ENCODE data around the gene SSBP3. TPM values are rescaled to one million over a fixed set of nuclear protein-coding genes. Genes with fewer than 3 reads are reported as not detected.

SSBP3 gene
- total and polyA plus RNA-seq, 2 of the 13 experiments (the other 11 are each of a cell fraction or from before 2014, with no cell fraction given): 8.5 to 17.6 TPM

- TF ChIP-seq, protein P1, sequence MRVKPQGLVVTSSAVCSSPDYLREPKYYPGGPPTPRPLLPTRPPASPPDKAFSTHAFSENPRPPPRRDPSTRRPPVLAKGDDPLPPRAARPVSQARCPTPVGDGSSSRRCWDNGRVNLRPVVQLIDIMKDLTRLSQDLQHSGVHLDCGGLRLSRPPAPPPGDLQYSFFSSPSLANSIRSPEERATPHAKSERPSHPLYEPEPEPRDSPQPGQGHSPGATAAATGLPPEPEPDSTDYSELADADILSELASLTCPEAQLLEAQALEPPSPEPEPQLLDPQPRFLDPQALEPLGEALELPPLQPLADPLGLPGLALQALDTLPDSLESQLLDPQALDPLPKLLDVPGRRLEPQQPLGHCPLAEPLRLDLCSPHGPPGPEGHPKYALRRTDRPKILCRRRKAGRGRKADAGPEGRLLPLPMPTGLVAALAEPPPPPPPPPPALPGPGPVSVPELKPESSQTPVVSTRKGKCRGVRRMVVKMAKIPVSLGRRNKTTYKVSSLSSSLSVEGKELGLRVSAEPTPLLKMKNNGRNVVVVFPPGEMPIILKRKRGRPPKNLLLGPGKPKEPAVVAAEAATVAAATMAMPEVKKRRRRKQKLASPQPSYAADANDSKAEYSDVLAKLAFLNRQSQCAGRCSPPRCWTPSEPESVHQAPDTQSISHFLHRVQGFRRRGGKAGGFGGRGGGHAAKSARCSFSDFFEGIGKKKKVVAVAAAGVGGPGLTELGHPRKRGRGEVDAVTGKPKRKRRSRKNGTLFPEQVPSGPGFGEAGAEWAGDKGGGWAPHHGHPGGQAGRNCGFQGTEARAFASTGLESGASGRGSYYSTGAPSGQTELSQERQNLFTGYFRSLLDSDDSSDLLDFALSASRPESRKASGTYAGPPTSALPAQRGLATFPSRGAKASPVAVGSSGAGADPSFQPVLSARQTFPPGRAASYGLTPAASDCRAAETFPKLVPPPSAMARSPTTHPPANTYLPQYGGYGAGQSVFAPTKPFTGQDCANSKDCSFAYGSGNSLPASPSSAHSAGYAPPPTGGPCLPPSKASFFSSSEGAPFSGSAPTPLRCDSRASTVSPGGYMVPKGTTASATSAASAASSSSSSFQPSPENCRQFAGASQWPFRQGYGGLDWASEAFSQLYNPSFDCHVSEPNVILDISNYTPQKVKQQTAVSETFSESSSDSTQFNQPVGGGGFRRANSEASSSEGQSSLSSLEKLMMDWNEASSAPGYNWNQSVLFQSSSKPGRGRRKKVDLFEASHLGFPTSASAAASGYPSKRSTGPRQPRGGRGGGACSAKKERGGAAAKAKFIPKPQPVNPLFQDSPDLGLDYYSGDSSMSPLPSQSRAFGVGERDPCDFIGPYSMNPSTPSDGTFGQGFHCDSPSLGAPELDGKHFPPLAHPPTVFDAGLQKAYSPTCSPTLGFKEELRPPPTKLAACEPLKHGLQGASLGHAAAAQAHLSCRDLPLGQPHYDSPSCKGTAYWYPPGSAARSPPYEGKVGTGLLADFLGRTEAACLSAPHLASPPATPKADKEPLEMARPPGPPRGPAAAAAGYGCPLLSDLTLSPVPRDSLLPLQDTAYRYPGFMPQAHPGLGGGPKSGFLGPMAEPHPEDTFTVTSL (CRISPR knock-in tag; IDR thresholded peaks at IDR 0.05; ENCODE audit: borderline replicate concordance): no peak
- TF ChIP-seq PPARG (CRISPR knock-in tag; conservative IDR thresholded peaks at IDR 0.05) (no peak), BRD4 (CRISPR knock-in tag; IDR thresholded peaks at IDR 0.05) (no peak), ZNF10 (CRISPR knock-in tag; IDR thresholded peaks at IDR 0.05; ENCODE audit: borderline replicate concordance, low read depth) (no peak), ZBTB34 (CRISPR knock-in tag; IDR thresholded peaks at IDR 0.05) (no peak; the same call in 1 of the 2 replicates), ZNF616 (CRISPR knock-in tag; IDR thresholded peaks at IDR 0.05; ENCODE audit: low read depth) (no peak), ZFAT (CRISPR knock-in tag; conservative IDR thresholded peaks at IDR 0.05) (no peak), SRSF9 (IDR thresholded peaks at IDR 0.05; ENCODE audit: borderline replicate concordance, insufficient read depth, low read depth, low read length, poor library complexity, severe bottlenecking) (no peak), ZNF282 (IDR thresholded peaks at IDR 0.05; ENCODE audit: partially characterized antibody) (no peak), CREB3 (CRISPR knock-in tag; IDR thresholded peaks at IDR 0.05) (no peak), REPIN1 (CRISPR knock-in tag; IDR thresholded peaks at IDR 0.05; ENCODE audit: borderline replicate concordance, low read depth) (0 out of 2 replicates have a peak, but pooled peaks have one; percentile 32), GZF1 (CRISPR knock-in tag; IDR thresholded peaks at IDR 0.05) (no peak), HMG20B (CRISPR knock-in tag; conservative IDR thresholded peaks at IDR 0.05) (no peak), ZNF652 (CRISPR knock-in tag; IDR thresholded peaks at IDR 0.05; ENCODE audit: borderline replicate concordance, low read depth) (no peak), ATF4 (CRISPR knock-in tag; IDR thresholded peaks at IDR 0.05) (no peak), ZNF777 (CRISPR knock-in tag; IDR thresholded peaks at IDR 0.05) (no peak), ZNF691 (CRISPR knock-in tag; IDR thresholded peaks at IDR 0.05; ENCODE audit: borderline replicate concordance, low read depth) (no peak), KLF11 (CRISPR knock-in tag; IDR thresholded peaks at IDR 0.05) (no peak)
Measured at GRCh38 chr1:54347955-54348699, 58.1 kb downstream of the SSBP3 start (continued).
